VCaP (cell line): ENCODE results near the gene TXNL4B.

Experiments used
- H3K27ac ChIP-seq: fragments of 450-650 bp; 2 replicates; pipeline ENCODE4 v1.5.1; 2017
- TF ChIP-seq, protein P1 (sequence below): fragments of 450-650 bp; conservative IDR thresholded peaks from 2 replicates; pipeline ENCODE4 v1.5.1; 2017; ENCODE audit warnings: mild to moderate bottlenecking, moderate library complexity

Gene TXNL4B

GRCh38 chr16:72042157-72042660, 51.2 kb downstream of the TXNL4B start:
- H3K27ac ChIP-seq: no peak overlapping the region
- TF ChIP-seq, protein P1, sequence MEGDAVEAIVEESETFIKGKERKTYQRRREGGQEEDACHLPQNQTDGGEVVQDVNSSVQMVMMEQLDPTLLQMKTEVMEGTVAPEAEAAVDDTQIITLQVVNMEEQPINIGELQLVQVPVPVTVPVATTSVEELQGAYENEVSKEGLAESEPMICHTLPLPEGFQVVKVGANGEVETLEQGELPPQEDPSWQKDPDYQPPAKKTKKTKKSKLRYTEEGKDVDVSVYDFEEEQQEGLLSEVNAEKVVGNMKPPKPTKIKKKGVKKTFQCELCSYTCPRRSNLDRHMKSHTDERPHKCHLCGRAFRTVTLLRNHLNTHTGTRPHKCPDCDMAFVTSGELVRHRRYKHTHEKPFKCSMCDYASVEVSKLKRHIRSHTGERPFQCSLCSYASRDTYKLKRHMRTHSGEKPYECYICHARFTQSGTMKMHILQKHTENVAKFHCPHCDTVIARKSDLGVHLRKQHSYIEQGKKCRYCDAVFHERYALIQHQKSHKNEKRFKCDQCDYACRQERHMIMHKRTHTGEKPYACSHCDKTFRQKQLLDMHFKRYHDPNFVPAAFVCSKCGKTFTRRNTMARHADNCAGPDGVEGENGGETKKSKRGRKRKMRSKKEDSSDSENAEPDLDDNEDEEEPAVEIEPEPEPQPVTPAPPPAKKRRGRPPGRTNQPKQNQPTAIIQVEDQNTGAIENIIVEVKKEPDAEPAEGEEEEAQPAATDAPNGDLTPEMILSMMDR: no peak

- TF ChIP-seq, protein P1: no peak
- no peak overlapping the region for H3K27ac ChIP-seq
Measured at GRCh38 chr16:72036098-72036497, 57.3 kb downstream of the TXNL4B start.
